Hepatocyte (in vitro differentiated cells): Measurements from ENCODE around the gene FCAR.

Source experiments
- EZH2phosphoT487 ChIP-seq: fragments of 200-600 bp; sonication (generic); IDR thresholded peaks from one replicate; pipeline ENCODE4 v1.6.1; 2018; ENCODE audit warnings: antibody characterized with exemption, mild to moderate bottlenecking, low read depth, moderate library complexity; ENCODE audit not compliant: unreplicated experiment, severe bottlenecking
- TF ChIP-seq, protein P1 (sequence below): fragments of 200-600 bp; sonication (generic); IDR thresholded peaks from 2 replicates; pipeline ENCODE4 v1.5.1; 2016; ENCODE audit warnings: antibody characterized with exemption, mild to moderate bottlenecking; ENCODE audit not compliant: poor library complexity

DNA sequence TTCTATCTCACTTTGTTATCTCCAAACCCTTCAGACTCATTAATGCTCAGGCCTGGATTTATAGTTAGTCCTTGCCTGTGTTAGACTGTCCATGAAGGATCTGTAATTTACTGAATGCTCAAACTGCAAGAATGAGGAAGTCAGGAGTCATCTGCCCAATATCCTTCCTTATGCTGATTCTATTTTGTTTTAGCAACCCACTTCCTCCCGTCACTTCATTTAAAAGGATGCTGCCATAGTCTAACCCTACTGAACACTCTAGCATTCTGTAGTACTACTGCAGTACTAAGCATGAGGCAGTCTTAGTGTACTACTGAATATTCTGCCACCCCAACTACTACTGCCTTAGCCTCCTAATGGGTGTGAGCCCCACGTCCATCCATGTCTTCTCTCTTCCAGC lies 1.5 kb downstream of the FCAR start:
- TF ChIP-seq, protein P1, sequence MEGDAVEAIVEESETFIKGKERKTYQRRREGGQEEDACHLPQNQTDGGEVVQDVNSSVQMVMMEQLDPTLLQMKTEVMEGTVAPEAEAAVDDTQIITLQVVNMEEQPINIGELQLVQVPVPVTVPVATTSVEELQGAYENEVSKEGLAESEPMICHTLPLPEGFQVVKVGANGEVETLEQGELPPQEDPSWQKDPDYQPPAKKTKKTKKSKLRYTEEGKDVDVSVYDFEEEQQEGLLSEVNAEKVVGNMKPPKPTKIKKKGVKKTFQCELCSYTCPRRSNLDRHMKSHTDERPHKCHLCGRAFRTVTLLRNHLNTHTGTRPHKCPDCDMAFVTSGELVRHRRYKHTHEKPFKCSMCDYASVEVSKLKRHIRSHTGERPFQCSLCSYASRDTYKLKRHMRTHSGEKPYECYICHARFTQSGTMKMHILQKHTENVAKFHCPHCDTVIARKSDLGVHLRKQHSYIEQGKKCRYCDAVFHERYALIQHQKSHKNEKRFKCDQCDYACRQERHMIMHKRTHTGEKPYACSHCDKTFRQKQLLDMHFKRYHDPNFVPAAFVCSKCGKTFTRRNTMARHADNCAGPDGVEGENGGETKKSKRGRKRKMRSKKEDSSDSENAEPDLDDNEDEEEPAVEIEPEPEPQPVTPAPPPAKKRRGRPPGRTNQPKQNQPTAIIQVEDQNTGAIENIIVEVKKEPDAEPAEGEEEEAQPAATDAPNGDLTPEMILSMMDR, result no peak
- TF ChIP-seq EZH2phosphoT487, result no peak
